HFF-Myc (cell line): ENCODE measurements around the gene FAM53A.

Source experiments
- DNase-seq: peaks from one replicate; pipeline ENCODE4 v3.0.0-alpha.2; 2011; ENCODE audit warnings: low read depth; ENCODE audit errors: extremely low read depth
- H3K4me3 ChIP-seq: replicated peaks from 2 replicates; pipeline ENCODE4 v1.5.1; 2011; ENCODE audit warnings: low read depth, mild to moderate bottlenecking, control low read depth, low read length
- TF ChIP-seq, protein P1 (sequence below): IDR thresholded peaks from 2 replicates; pipeline ENCODE4 v1.5.1; 2012; ENCODE audit warnings: mild to moderate bottlenecking, low read depth, low read length, control low read depth; ENCODE audit errors: missing control alignments

Gene FAM53A

DNA sequence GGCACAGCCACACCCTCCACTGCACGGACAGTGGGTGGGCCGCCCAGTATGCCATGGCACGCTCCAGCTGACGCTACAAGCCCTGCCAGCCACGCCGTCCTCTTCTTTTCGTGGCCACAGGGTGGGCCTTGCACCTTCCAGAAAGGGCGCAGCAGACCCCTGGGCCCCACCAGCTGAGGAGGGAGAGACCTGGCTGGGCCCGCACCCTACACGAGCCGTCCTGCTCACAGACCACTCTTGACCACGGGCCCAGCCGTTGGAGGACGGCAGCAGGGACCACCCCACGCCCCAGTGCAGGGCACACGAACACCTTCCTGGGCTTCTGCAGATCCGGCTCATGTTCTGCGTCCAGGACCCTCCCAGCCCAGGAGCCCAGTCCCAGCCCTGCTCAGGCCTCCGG lies 27.1 kb downstream of the FAM53A start:
- TF ChIP-seq, protein P1, sequence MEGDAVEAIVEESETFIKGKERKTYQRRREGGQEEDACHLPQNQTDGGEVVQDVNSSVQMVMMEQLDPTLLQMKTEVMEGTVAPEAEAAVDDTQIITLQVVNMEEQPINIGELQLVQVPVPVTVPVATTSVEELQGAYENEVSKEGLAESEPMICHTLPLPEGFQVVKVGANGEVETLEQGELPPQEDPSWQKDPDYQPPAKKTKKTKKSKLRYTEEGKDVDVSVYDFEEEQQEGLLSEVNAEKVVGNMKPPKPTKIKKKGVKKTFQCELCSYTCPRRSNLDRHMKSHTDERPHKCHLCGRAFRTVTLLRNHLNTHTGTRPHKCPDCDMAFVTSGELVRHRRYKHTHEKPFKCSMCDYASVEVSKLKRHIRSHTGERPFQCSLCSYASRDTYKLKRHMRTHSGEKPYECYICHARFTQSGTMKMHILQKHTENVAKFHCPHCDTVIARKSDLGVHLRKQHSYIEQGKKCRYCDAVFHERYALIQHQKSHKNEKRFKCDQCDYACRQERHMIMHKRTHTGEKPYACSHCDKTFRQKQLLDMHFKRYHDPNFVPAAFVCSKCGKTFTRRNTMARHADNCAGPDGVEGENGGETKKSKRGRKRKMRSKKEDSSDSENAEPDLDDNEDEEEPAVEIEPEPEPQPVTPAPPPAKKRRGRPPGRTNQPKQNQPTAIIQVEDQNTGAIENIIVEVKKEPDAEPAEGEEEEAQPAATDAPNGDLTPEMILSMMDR = no peak
- no peak overlapping the region for H3K4me3 ChIP-seq

DNA sequence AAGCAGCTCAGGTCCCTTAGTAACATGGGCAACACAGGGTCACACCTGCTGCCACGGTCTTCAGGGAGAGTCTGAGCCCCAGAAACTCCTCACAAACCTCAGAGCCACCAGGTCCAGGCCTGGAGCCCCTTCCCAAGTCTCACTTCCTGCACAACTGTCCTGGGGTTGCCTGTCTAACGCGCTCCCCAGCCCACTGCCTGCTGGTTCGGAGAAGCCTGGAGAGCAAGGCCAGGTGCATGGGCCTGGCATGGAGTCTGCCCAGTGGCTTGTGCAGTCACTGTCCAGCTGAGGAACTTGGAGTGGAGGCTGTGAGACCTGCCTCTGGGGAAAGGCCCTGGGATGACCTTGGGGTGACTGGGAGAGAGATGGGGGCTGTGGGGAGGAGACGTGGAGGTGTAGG lies 28.0 kb downstream of the FAM53A start:
- H3K4me3 ChIP-seq = no peak overlapping the region
- TF ChIP-seq, protein P1 = no peak
- DNase-seq = no peak

More for the DNA sequence above, 27.1 kb downstream of the FAM53A start:
- DNase-seq = no peak

DNA sequence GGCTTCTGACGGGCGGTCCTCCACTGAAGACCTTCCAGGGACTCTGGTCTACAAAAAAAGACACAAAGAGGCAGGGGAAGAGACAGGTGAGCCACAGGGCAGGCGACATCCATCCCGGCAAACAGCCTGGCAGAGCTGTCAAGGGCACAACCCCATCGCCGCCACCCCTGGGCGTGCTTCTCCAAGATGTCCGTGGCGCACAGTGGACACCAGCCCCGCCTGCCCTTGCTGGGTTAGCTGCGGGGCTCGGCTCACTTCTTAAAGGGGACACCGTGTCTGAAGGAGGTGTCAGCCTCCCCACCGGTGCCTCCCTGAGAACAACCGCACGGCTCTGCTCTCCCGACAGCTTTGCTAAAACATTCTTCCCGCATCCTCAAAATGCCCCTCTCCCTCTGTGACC lies 28.4 kb downstream of the FAM53A start:
- no peak overlapping the region for H3K4me3 ChIP-seq
- DNase-seq = no peak
- TF ChIP-seq, protein P1 = no peak

DNA sequence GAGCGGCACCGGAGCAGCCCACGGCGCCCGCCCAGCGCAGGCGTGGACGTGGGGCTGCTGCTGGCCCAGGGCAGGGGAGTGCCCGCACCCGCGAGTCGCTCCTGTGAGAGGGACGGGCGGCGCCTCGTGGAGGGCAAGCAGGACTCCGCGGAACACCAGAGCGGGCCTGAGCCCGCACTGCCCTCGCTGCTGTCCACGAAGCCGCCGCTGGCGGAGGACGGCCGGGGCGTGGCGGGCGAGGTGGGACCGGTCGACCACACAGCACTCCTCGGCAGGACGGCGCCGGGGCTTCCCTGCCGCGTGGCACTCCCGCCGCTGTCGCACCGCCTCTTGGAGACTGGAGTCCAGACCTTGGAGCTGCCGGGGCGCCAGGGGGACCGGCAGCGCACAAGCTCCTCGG lies 29.0 kb downstream of the FAM53A start:
- DNase-seq = no peak
- TF ChIP-seq, protein P1 = no peak

DNA sequence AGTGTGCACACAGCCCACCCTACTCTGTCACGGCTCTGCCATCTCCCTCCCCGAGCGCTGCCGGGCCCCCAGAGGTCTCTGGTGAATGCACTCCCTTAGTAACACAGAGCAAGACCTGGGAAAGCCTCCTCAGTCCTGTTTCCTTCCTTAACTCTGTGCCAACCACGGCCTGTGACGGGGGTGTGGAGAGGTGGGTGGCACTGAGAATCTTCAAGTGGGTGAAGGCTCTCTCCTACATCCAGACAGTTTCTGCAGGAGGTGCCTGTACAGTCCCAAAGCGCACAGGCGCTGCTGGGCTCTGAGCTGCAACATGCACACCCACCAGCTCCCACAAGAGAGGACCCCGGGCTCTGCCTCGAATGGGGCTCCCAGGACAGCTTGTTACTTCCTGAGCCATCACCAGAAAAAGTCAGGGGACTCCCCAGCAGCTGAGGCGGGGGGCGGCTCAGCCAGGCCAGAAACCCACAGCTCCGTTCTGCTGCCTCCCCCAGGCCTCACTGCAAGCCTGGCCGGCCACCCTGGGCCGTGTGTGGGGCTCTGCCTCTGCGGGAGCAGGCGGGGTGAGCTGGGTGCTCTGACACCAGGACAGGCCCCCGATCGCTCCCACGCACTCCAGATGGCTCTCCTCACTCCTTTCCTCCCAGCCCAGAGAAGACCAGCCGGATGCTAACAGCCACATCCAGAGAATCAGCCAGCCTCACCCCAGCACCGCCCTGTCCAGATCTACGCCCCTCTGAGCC lies 29.7 kb downstream of the FAM53A start:
- no peak for DNase-seq
- TF ChIP-seq, protein P1 = no peak
- H3K4me3 ChIP-seq = no peak overlapping the region

More for the DNA sequence above, 29.0 kb downstream of the FAM53A start:
- H3K4me3 ChIP-seq = no peak overlapping the region

DNA sequence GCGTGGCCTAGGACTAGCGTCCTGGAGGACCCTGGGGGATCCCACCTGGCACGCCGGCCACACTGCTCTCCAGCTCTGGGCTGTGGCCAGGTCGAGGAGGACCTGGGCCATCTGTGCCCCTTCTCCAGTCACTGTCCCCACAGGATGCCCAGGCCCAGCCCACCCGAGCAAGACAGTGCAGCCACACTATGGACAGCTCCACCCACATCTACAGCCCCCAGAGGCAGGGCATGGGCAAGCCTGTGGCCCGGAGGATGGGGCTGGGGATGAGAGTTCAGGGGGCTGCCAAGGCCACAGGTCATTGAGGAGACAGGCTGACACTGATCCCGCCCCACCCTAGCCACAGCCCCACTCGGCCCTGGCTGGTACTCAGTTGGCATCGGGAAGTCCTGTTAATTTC lies 30.3 kb downstream of the FAM53A start:
- TF ChIP-seq, protein P1 = no peak
- no peak for DNase-seq
- no peak overlapping the region for H3K4me3 ChIP-seq

DNA sequence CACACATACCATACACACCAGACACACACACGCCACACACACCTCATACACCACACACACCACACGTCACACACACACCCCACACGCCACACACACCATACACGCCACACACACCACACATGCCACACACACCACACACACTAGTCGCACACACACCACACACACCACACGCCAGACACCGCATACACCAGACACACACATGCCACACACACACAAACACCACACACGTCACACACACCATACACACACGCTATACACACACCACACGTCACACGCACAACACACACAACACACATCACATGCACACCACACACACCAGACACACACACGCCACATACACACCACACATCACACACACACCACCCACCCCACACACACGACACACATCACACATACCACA lies 32.0 kb downstream of the FAM53A start:
- no peak for DNase-seq
- no peak overlapping the region for H3K4me3 ChIP-seq
- TF ChIP-seq, protein P1 = no peak
